H1 (cell line): ENCODE measurements around the gene TAB3. TPM values are rescaled to one million over a fixed set of nuclear protein-coding genes. Genes with fewer than 3 reads are reported as not detected.

Experiments
- CTCF ChIA-PET: fragments of 300-600 bp; sonication (Branson Sonifier 250); formaldehyde crosslinking; loops from one replicate; lab custom pipeline; 2021; ENCODE audit not compliant: partially characterized antibody; lab: Charles Lee
- POLR2A ChIA-PET: fragments of 300-600 bp; sonication (Branson Sonifier 250); formaldehyde crosslinking; loops from one replicate; lab custom pipeline; 2021; ENCODE audit warnings: inconsistent platforms; ENCODE audit not compliant: partially characterized antibody; lab: Charles Lee
- DNase-seq, 2 experiments: peaks; one replicate each; pipeline versions ENCODE4 v3.0.0 to v3.0.0-alpha.2; 2010 to 2022; ENCODE audit warnings: low spot score in 2 of 2, low read depth in 1 of 2, mixed read lengths in 1 of 2
- FAIRE-seq: peaks from 2 replicates; lab custom pipeline; 2011; peaks lifted over from hg19 to GRCh38; lab: Jason Lieb, UNC
- H2AFZ ChIP-seq: 2 replicates; pipeline ENCODE4 v1.8.1; 2012; ENCODE audit warnings: low read length, inconsistent platforms
- H2AK5ac ChIP-seq: 2 replicates; pipeline ENCODE4 v1.6.1; 2013; ENCODE audit warnings: low read depth, low read length
- H2BK120ac ChIP-seq: replicated peaks from 2 replicates; pipeline ENCODE3; 2013; ENCODE audit warnings: low read depth, low read length, inconsistent platforms
- H2BK12ac ChIP-seq: 2 replicates; pipeline ENCODE4 v1.6.1; 2013; ENCODE audit warnings: low read depth, low read length
- H2BK15ac ChIP-seq: 2 replicates; pipeline ENCODE4 v1.6.1; 2013; ENCODE audit warnings: low read length
- H2BK20ac ChIP-seq: 2 replicates; pipeline ENCODE4 v1.6.1; 2013; ENCODE audit warnings: low read length
- H2BK5ac ChIP-seq: 2 replicates; pipeline ENCODE4 v1.6.1; 2013; ENCODE audit warnings: low read depth, low read length
- H3K14ac ChIP-seq: 2 replicates; pipeline ENCODE4 v1.6.1; 2013; ENCODE audit warnings: inconsistent platforms; ENCODE audit not compliant: insufficient read length
- H3K18ac ChIP-seq: 2 replicates; pipeline ENCODE4 v1.6.1; 2013; ENCODE audit warnings: low read length; ENCODE audit errors: extremely low read depth
- H3K23ac ChIP-seq: 2 replicates; pipeline ENCODE4 v1.6.1; 2013; ENCODE audit warnings: inconsistent platforms; ENCODE audit not compliant: insufficient read length
- H3K23me2 ChIP-seq: 2 replicates; pipeline ENCODE4 v1.6.1; 2013; ENCODE audit warnings: low read depth, low read length
- H3K27ac ChIP-seq: 2 replicates; pipeline ENCODE4 v1.6.1; 2011; ENCODE audit warnings: low read depth, low read length, inconsistent platforms
- H3K27me3 ChIP-seq, 4 experiments: replicated peaks in 1 of 4; 1 replicate in 1 of 4; 2 replicates in 3 of 4; pipeline versions ENCODE4 v1.6.1 to v1.8.1; 2011 to 2013; ENCODE audit warnings: low read length in 3 of 4, mild to moderate bottlenecking in 3 of 4, inconsistent platforms in 2 of 4, mixed read lengths in 2 of 4, moderate library complexity in 1 of 4; ENCODE audit not compliant: control insufficient read depth in 3 of 4, insufficient read depth in 3 of 4; ENCODE audit errors: extremely low read depth in 1 of 4
- H3K36me3 ChIP-seq, 4 experiments: 2 replicates each; pipeline versions ENCODE4 v1.6.1 to v1.8.1; 2011 to 2013; ENCODE audit warnings: mild to moderate bottlenecking in 4 of 4, low read length in 3 of 4, moderate library complexity in 2 of 4, control low read depth in 1 of 4, inconsistent platforms in 1 of 4; ENCODE audit not compliant: insufficient read depth in 4 of 4, control insufficient read depth in 2 of 4
- H3K4ac ChIP-seq: replicated peaks from 2 replicates; pipeline ENCODE3; 2013; ENCODE audit warnings: low read length, low read depth, mixed read lengths, inconsistent platforms; ENCODE audit not compliant: insufficient read length
- H3K4me1 ChIP-seq, 4 experiments: replicated peaks in 1 of 4; 1 replicate in 1 of 4; 2 replicates in 3 of 4; pipeline versions ENCODE4 v1.6.1 to v1.8.1; 2011 to 2013; ENCODE audit warnings: low read length in 3 of 4, inconsistent platforms in 2 of 4, mixed read lengths in 1 of 4; ENCODE audit not compliant: insufficient read depth in 4 of 4, control insufficient read depth in 3 of 4
- H3K4me2 ChIP-seq, 2 experiments: 2 replicates each; pipeline versions ENCODE4 v1.6.1 to v1.8.1; 2011 to 2013; ENCODE audit warnings: low read depth in 2 of 2, low read length in 2 of 2, control low read depth in 1 of 2, inconsistent platforms in 1 of 2, mild to moderate bottlenecking in 1 of 2; ENCODE audit not compliant: insufficient read depth in 1 of 2
- H3K4me3 ChIP-seq, 4 experiments: fragments of 200-600, 300-600 bp in 1 of 4; sonication (generic), shearing (Covaris generic), sonication (Bioruptor Twin) in 1 of 4; 2 replicates each; pipeline versions ENCODE4 v1.5.1 to v1.8.1; 2011 to 2016; ENCODE audit warnings: low read length in 4 of 4, low read depth in 3 of 4, control low read depth in 2 of 4, inconsistent platforms in 2 of 4, mild to moderate bottlenecking in 2 of 4, mixed read lengths in 1 of 4, moderate library complexity in 1 of 4; ENCODE audit not compliant: insufficient read depth in 2 of 4; ENCODE audit errors: extremely low read depth in 1 of 4
- H3K56ac ChIP-seq: replicated peaks from 2 replicates; pipeline ENCODE3; 2013; ENCODE audit warnings: low read depth, mild to moderate bottlenecking, mixed read lengths, low read length, inconsistent platforms; ENCODE audit not compliant: insufficient read length
- H3K79me1 ChIP-seq: 2 replicates; pipeline ENCODE4 v1.6.1; 2013; ENCODE audit warnings: low read depth, low read length, control low read depth
- H3K79me2 ChIP-seq, 2 experiments: 2 replicates each; pipeline versions ENCODE4 v1.6.1 to v1.8.1; 2012 to 2013; ENCODE audit warnings: low read length in 2 of 2, mild to moderate bottlenecking in 2 of 2, inconsistent platforms in 1 of 2; ENCODE audit not compliant: insufficient read depth in 2 of 2, control insufficient read depth in 1 of 2
- H3K9ac ChIP-seq, 4 experiments: replicated peaks in 1 of 4; 1 replicate in 1 of 4; 2 replicates in 3 of 4; pipeline versions ENCODE4 v1.6.1 to v1.8.1; 2011 to 2013; ENCODE audit warnings: low read depth in 3 of 4, low read length in 3 of 4, control low read depth in 2 of 4, mild to moderate bottlenecking in 2 of 4, moderate library complexity in 2 of 4, inconsistent platforms in 1 of 4; ENCODE audit errors: extremely low read depth in 1 of 4
- H3K9me3 ChIP-seq, 2 experiments: 2 replicates each; pipeline versions ENCODE4 v1.6.1 to v1.8.1; 2012 to 2013; ENCODE audit warnings: mild to moderate bottlenecking in 2 of 2, moderate library complexity in 2 of 2, control low read depth in 1 of 2, inconsistent platforms in 1 of 2, low read depth in 1 of 2, low read length in 1 of 2, mixed read lengths in 1 of 2; ENCODE audit not compliant: insufficient read depth in 2 of 2
- H4K20me1 ChIP-seq, 2 experiments: replicated peaks in 1 of 2; 2 replicates each; pipeline versions ENCODE3 to v1.8.1; 2011 to 2013; ENCODE audit warnings: inconsistent platforms in 2 of 2, low read length in 2 of 2, mild to moderate bottlenecking in 1 of 2; ENCODE audit not compliant: insufficient read depth in 2 of 2, control insufficient read depth in 1 of 2
- H4K5ac ChIP-seq: 2 replicates; pipeline ENCODE4 v1.6.1; 2013; ENCODE audit warnings: low read length, low read depth, mixed read lengths, inconsistent platforms; ENCODE audit not compliant: insufficient read length
- H4K8ac ChIP-seq: 2 replicates; pipeline ENCODE4 v1.8.0; 2013; ENCODE audit warnings: mild to moderate bottlenecking, moderate library complexity, low read length, inconsistent platforms; ENCODE audit not compliant: insufficient read depth; ENCODE audit errors: extremely low read depth
- H4K91ac ChIP-seq: replicated peaks from 2 replicates; pipeline ENCODE3; 2013; ENCODE audit warnings: low read length, mixed read lengths, inconsistent platforms; ENCODE audit not compliant: insufficient read length
- CHD1 ChIP-seq: IDR thresholded peaks from 2 replicates; pipeline ENCODE4 v1.6.1; 2012; ENCODE audit warnings: low read depth, low read length, improper control_type of control experiment
- CREB1 ChIP-seq: IDR thresholded peaks from 2 replicates; pipeline ENCODE4 v1.6.1; 2012; ENCODE audit warnings: inconsistent platforms
- EZH2 ChIP-seq: fragments of 200-600 bp; sonication (generic); IDR thresholded peaks from 2 replicates; pipeline ENCODE4 v1.7.1; 2012; ENCODE audit warnings: low read depth, mild to moderate bottlenecking, moderate library complexity, low read length, inconsistent platforms; ENCODE audit not compliant: severe bottlenecking
- HDAC2 ChIP-seq, 2 experiments: fragments of 300-600 bp in 1 of 2; sonication (generic) in 1 of 2; IDR thresholded peaks; 2 replicates each; pipeline ENCODE4 v1.6.1; 2011 to 2012; ENCODE audit warnings: low read depth in 2 of 2, low read length in 2 of 2, mild to moderate bottlenecking in 2 of 2, moderate library complexity in 2 of 2, borderline replicate concordance in 1 of 2, inconsistent platforms in 1 of 2
- HDAC6 ChIP-seq: IDR thresholded peaks from one replicate; pipeline ENCODE4 v1.7.1; 2012; ENCODE audit warnings: low read depth, mild to moderate bottlenecking, inconsistent platforms, low read length, moderate library complexity
- KDM4A ChIP-seq: IDR thresholded peaks from one replicate; pipeline ENCODE4 v1.7.1; 2012; ENCODE audit warnings: low read depth, mild to moderate bottlenecking, moderate library complexity, low read length, inconsistent platforms; ENCODE audit not compliant: severe bottlenecking
- MAX ChIP-seq: IDR thresholded peaks from 2 replicates; pipeline ENCODE4 v1.6.1; 2012; ENCODE audit warnings: inconsistent platforms
- PHF8 ChIP-seq: fragments of 200-600 bp; sonication (generic); conservative IDR thresholded peaks from 2 replicates; pipeline ENCODE4 v1.7.1; 2012; ENCODE audit warnings: low read depth, mild to moderate bottlenecking, inconsistent platforms, low read length, moderate library complexity
- POLR2A ChIP-seq, 2 experiments: IDR thresholded peaks; 1 replicate in 1 of 2; 2 replicates in 1 of 2; pipeline ENCODE4 v1.6.1; 2011; ENCODE audit warnings: low read depth in 2 of 2, low read length in 2 of 2, mild to moderate bottlenecking in 2 of 2; ENCODE audit errors: control extremely low read depth in 1 of 2
- SIN3A ChIP-seq, 2 experiments: IDR thresholded peaks in 1 of 2; conservative IDR thresholded peaks in 1 of 2; 2 replicates each; pipeline ENCODE4 v1.6.1; 2011 to 2012; ENCODE audit warnings: low read length in 2 of 2, improper control_type of control experiment in 1 of 2, low read depth in 1 of 2, mild to moderate bottlenecking in 1 of 2
- SIX5 ChIP-seq: IDR thresholded peaks from 2 replicates; pipeline ENCODE4 v1.6.1; 2011; ENCODE audit warnings: mild to moderate bottlenecking, low read depth, low read length
- TAF1 ChIP-seq: IDR thresholded peaks from 2 replicates; pipeline ENCODE4 v1.6.1; 2011; ENCODE audit warnings: mild to moderate bottlenecking, low read depth, low read length
- TAF7 ChIP-seq: optimal IDR thresholded peaks from 2 replicates; pipeline ENCODE3; 2011; ENCODE audit warnings: low read depth, mild to moderate bottlenecking, inconsistent platforms, low read length, moderate library complexity, borderline replicate concordance
- WGBS, 2 experiments: shearing (Covaris generic) in 1 of 2; methylation state at CpG; one replicate each; pipeline versions ENCODE4 v1.1.6 to v1.1.7; 2013 to 2015; ENCODE audit warnings: low lambda C conversion rate in 2 of 2, mixed read lengths in 2 of 2, inconsistent platforms in 1 of 2, low coverage in 1 of 2, missing lambda C conversion rate in 1 of 2; ENCODE audit not compliant: insufficient replicate concordance in 2 of 2, insufficient coverage in 1 of 2, insufficient read length in 1 of 2; ENCODE audit errors: extremely low coverage in 1 of 2, missing lambda C conversion rate in 1 of 2; 5-methylcytosine and 5-hydroxymethylcytosine counted together
- polyA plus RNA-seq, 7 experiments: library from polyadenylated mRNA; depleted of rRNA in 3 of 7; stranded (reverse) in 5 of 7; unstranded in 2 of 7; fragments of >200 nt in 5 of 7; fragments of 200-250 nt in 2 of 7; gene quantifications; 1 replicate in 5 of 7; 2 replicates in 1 of 7; 4 replicates in 1 of 7; pipeline versions ENCODE4 v1.2.1 to v1.2.3, GENCODE V29; 2011 to 2013; ENCODE audit warnings: missing spikeins in 2 of 7, mixed read lengths in 2 of 7
- total RNA-seq: library from RNA; stranded (reverse); fragmentation: NEBNext Ultra II Directional; extraction: Animal tissue kit (Norgen Biotek cat#: 25700); gene quantifications from 2 replicates; pipeline ENCODE4 v1.2.1, GENCODE V29; 2021

Gene TAB3
- total and polyA plus RNA-seq, 2 of the 8 experiments (the other 6 are each of a cell fraction or from before 2014, with no cell fraction given) = 12.7 to 12.9 TPM

DNA sequence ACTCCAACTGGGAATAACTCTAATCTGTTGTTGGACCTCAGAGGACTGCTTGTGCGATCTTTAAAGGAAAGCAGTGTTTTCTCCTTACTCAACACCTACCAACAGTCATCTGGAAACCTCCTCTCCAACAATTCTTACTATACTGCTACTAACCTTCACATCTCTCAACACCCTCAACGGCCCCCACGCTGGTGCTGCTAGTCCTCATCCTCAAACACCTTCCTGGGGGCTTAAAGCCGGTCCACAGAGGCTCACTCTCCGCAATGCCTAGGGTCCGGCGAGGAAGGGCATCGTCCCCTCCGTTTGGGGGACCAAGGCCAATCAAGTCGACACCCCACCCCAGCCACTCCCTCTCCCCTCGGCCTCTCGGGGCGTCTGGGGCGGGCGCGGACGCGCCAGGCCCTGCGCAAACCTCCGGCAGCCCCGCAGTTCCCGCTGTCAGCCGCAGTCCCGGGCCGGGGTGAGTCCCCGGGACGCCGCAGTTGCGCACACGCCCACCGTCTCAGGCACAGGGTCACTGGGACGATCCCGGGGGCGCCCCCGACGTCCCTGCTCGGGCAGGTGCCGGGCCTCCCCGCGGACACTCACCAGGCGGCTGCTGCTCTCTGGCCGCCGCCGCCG lies 418 bp downstream of the TAB3 start:
- Histone ChIP-seq H3K4me3 (peak overlapping the region; percentile 57 to 90 (median 70)), H3K27ac (no peak overlapping the region; the same call in 1 of the 2 replicates), H4K5ac (no peak overlapping the region), H2BK5ac (no peak overlapping the region), H4K20me1 (no peaks in the 10 kb centered on the region), H3K18ac (no peak overlapping the region), H3K23ac (no peak overlapping the region), H3K14ac (no peak overlapping the region), H4K8ac (no peak overlapping the region), H3K56ac (no peak overlapping the region), H2BK15ac (no peak overlapping the region), H3K79me1 (no peaks in the 10 kb centered on the region), H2BK12ac (no peak overlapping the region), H3K23me2 (peaks cover 2% of the 10 kb centered on the region; the same call in 1 of the 2 replicates), H3K9ac (peak overlapping the region; percentile 54 to 84 (median 76)), H3K4me2 (peak overlapping the region; percentile 71 to 90), H3K36me3 (no peaks in the 10 kb centered on the region), H3K4me1 (no peaks in the 10 kb centered on the region), H3K27me3 (no peaks in the 10 kb centered on the region), H2AFZ (no peak overlapping the region), H3K9me3 (no peaks in the 10 kb centered on the region), H2BK20ac (no peak overlapping the region), H3K79me2 (peaks cover 0 to 45% of the 10 kb centered on the region in 2 experiments; a peak in 2 of 4 replicates), H3K4ac (no peak overlapping the region), H2BK120ac (no peak overlapping the region), H2AK5ac (no peak overlapping the region), H4K91ac (no peak overlapping the region)
- CTCF ChIA-PET = interaction anchor here (0.6 to 1.8 kb wide), 2 partner anchors 24 to 210 kb away, joined by 4 to 5 read pairs; no protein-coding TSS in a partner anchor
- DNase-seq (peak in 1 of 2 experiments; percentile 42), FAIRE-seq (no peak)
- POLR2A ChIA-PET = no interaction called here
- WGBS, 2 experiments = 9% methylated on average over 4 of the region's 45 CpGs; no CpG with 5 or more reads in 1 of the 2 experiments
- TF ChIP-seq HDAC2 (IDR thresholded peaks at IDR 0.05; ENCODE audit: borderline replicate concordance in 1 of 2, low read depth in 2 of 2, low read length in 2 of 2) (no peak), EZH2 (no peak), HDAC6 (no peak), CREB1 (no peak), SIN3A (conservative IDR thresholded peaks at IDR 0.05 in 1 of 2, IDR thresholded peaks at IDR 0.05 in 1 of 2; ENCODE audit: low read depth in 1 of 2, low read length in 2 of 2) (0 out of 4 replicates have a peak, but pooled peaks of 1 of the 2 experiments have one; percentile 23), POLR2A (IDR thresholded peaks at IDR 0.05; ENCODE audit: control extremely low read depth in 1 of 2, low read depth in 2 of 2, low read length in 2 of 2) (no peak), TAF7 (no peak), SIX5 (no peak), TAF1 (no peak), CHD1 (no peak), KDM4A (peak; percentile 55), MAX (no peak), PHF8 (peak; percentile 49; the same call in 1 of the 2 replicates)
